Liver (tissue), 9 donors: ENCODE results near the gene SIRT2. TPM values are rescaled to one million over a fixed set of nuclear protein-coding genes. Genes with fewer than 3 reads are reported as not detected.

ENCODE experiments used
- DNase-seq: peaks from one replicate; pipeline ENCODE4 v3.0.0-alpha.2; 2017; ENCODE audit warnings: low spot score
- H3K27ac ChIP-seq, 2 donors: one replicate each; pipeline ENCODE4 v1.7.0; 2013; ENCODE audit warnings: inconsistent platforms in 2 of 2, low read length in 2 of 2, control low read depth in 1 of 2, low read depth in 1 of 2, mild to moderate bottlenecking in 1 of 2
- H3K27me3 ChIP-seq, 4 donors: one replicate each; pipeline versions ENCODE4 v1.6.1 to v1.7.0; 2013; ENCODE audit warnings: low read length in 3 of 4, inconsistent platforms in 1 of 4, mild to moderate bottlenecking in 1 of 4, moderate library complexity in 1 of 4; ENCODE audit not compliant: control insufficient read depth in 4 of 4, insufficient read depth in 4 of 4
- H3K36me3 ChIP-seq, 4 donors: one replicate each; pipeline versions ENCODE4 v1.6.1 to v1.7.0; 2013; ENCODE audit warnings: low read length in 3 of 4, mild to moderate bottlenecking in 3 of 4, low read depth in 1 of 4, moderate library complexity in 1 of 4; ENCODE audit not compliant: control insufficient read depth in 4 of 4, insufficient read depth in 3 of 4
- H3K4me1 ChIP-seq, 4 donors: one replicate each; pipeline versions ENCODE4 v1.6.1 to v1.7.0; 2013; ENCODE audit warnings: low read length in 3 of 4, mild to moderate bottlenecking in 3 of 4, moderate library complexity in 1 of 4; ENCODE audit not compliant: control insufficient read depth in 4 of 4, insufficient read depth in 4 of 4
- H3K4me3 ChIP-seq, 3 donors: one replicate each; pipeline versions ENCODE4 v1.6.1 to v1.7.0; 2013; ENCODE audit warnings: low read length in 3 of 3, control low read depth in 1 of 3, low read depth in 1 of 3, mild to moderate bottlenecking in 1 of 3
- H3K9ac ChIP-seq, 2 donors: one replicate each; pipeline ENCODE4 v1.7.0; 2013; ENCODE audit warnings: low read length in 2 of 2, mild to moderate bottlenecking in 2 of 2, moderate library complexity in 2 of 2, control low read depth in 1 of 2, low read depth in 1 of 2
- H3K9me3 ChIP-seq, 4 donors: one replicate each; pipeline versions ENCODE4 v1.6.1 to v1.7.0; 2013; ENCODE audit warnings: low read length in 3 of 4; ENCODE audit not compliant: control insufficient read depth in 4 of 4
- ATF3 ChIP-seq: IDR thresholded peaks from 2 replicates; pipeline ENCODE4 v1.6.1; 2016; ENCODE audit warnings: antibody characterized with exemption
- CTCF ChIP-seq: fragments of 150-350 bp; IDR thresholded peaks from 2 replicates; pipeline ENCODE4 v1.5.1; 2017; ENCODE audit warnings: improper control_type of control experiment, low read depth, low read length; ENCODE audit not compliant: missing input control
- EGR1 ChIP-seq, 2 donors: IDR thresholded peaks; 2 replicates each; pipeline ENCODE4 v1.6.1; 2016 to 2018; ENCODE audit warnings: antibody characterized with exemption in 2 of 2, low read depth in 2 of 2
- FOXA1 ChIP-seq: IDR thresholded peaks from 2 replicates; pipeline ENCODE4 v1.6.1; 2016; ENCODE audit warnings: antibody characterized with exemption
- FOXA2 ChIP-seq: IDR thresholded peaks from 2 replicates; pipeline ENCODE4 v1.6.1; 2016; ENCODE audit warnings: antibody characterized with exemption
- GABPA ChIP-seq, 2 donors: IDR thresholded peaks in 1 of 2; conservative IDR thresholded peaks in 1 of 2; 2 replicates each; pipeline ENCODE4 v1.6.1; 2016; ENCODE audit warnings: antibody characterized with exemption in 2 of 2, mild to moderate bottlenecking in 1 of 2, moderate library complexity in 1 of 2
- HNF4A ChIP-seq, 2 donors: conservative IDR thresholded peaks; 2 replicates each; pipeline ENCODE4 v1.6.1; 2016; ENCODE audit warnings: antibody characterized with exemption in 2 of 2, mild to moderate bottlenecking in 2 of 2
- JUND ChIP-seq, 2 donors: IDR thresholded peaks; 2 replicates each; pipeline ENCODE4 v1.6.1; 2016; ENCODE audit warnings: antibody characterized with exemption in 2 of 2
- MAX ChIP-seq: IDR thresholded peaks from 2 replicates; pipeline ENCODE4 v1.6.1; 2016; ENCODE audit warnings: antibody characterized with exemption
- NR2F2 ChIP-seq: IDR thresholded peaks from 2 replicates; pipeline ENCODE4 v1.6.1; 2016; ENCODE audit warnings: antibody characterized with exemption
- RAD21 ChIP-seq, 2 donors: IDR thresholded peaks; 2 replicates each; pipeline ENCODE4 v1.6.1; 2016; ENCODE audit warnings: antibody characterized with exemption in 2 of 2, mild to moderate bottlenecking in 2 of 2
- REST ChIP-seq: IDR thresholded peaks from 2 replicates; pipeline ENCODE4 v1.6.1; 2016; ENCODE audit warnings: antibody characterized with exemption, mild to moderate bottlenecking
- RXRA ChIP-seq, 2 donors: IDR thresholded peaks; 2 replicates each; pipeline ENCODE4 v1.6.1; 2017 to 2018; ENCODE audit warnings: antibody characterized with exemption in 2 of 2, mild to moderate bottlenecking in 1 of 2
- SP1 ChIP-seq: IDR thresholded peaks from 2 replicates; pipeline ENCODE4 v1.6.1; 2018; ENCODE audit warnings: antibody characterized with exemption, mild to moderate bottlenecking
- TAF1 ChIP-seq: conservative IDR thresholded peaks from 2 replicates; pipeline ENCODE4 v1.6.1; 2016; ENCODE audit warnings: antibody characterized with exemption, mild to moderate bottlenecking
- YY1 ChIP-seq: IDR thresholded peaks from 2 replicates; pipeline ENCODE4 v1.6.1; 2016; ENCODE audit warnings: antibody characterized with exemption, mild to moderate bottlenecking
- ZBTB33 ChIP-seq: IDR thresholded peaks from 2 replicates; pipeline ENCODE4 v1.6.1; 2016; ENCODE audit warnings: antibody characterized with exemption
- WGBS: extraction: QIAGEN DNeasy Blood & Tissue Kit; methylation state at CpG from one replicate; pipeline ENCODE4 v1.1.7; 2013; 5-methylcytosine and 5-hydroxymethylcytosine counted together
- polyA plus RNA-seq, 2 donors: library from polyadenylated mRNA; stranded (reverse) in 1 of 2; unstranded in 1 of 2; fragments of 200-250 nt in 1 of 2; fragments of >200 nt in 1 of 2; fragmentation: Nextera tagmentation in 1 of 2; extraction: Ambion mirVana in 1 of 2; gene quantifications; one replicate each; pipeline versions ENCODE4 v1.2.1 to v1.2.3, GENCODE V29; 2013 to 2015
- total RNA-seq, 2 donors: library from RNA; depleted of rRNA; stranded (reverse); fragments of >200 nt; gene quantifications; one replicate each; pipeline ENCODE4 v1.2.3, GENCODE V29; 2014
- donor health status: healthy.
- donor health status: healthy.
- donor health status: healthy.
- donor health status: healthy.
- donor health status: healthy.

The SIRT2 gene
- total and polyA plus RNA-seq, 4 donors, result 21.8 to 42.2 (median 26.9) TPM

- H3K4me1 ChIP-seq, result no peaks in the 10 kb centered on the region
- H3K36me3 ChIP-seq, result peaks cover 0 to 15% (median 2%) of the 10 kb centered on the region in 4 donors
- no peak overlapping the region for H3K27ac ChIP-seq
- no peak for DNase-seq
- H3K27me3 ChIP-seq, result no peaks in the 10 kb centered on the region
- TF ChIP-seq FOXA1 (no peak), RAD21 (IDR thresholded peaks at IDR 0.05) (peak in 1 of 2 donors; percentile 25)
- H3K4me3 ChIP-seq, result no peak overlapping the region
- 78% methylated on average over 13 of the region's 13 CpGs for WGBS
- no peak overlapping the region for H3K9ac ChIP-seq
- no peaks in the 10 kb centered on the region for H3K9me3 ChIP-seq
Measured at GRCh38 chr19:38917921-38918491, 18.6 kb upstream of the SIRT2 start.

- TF ChIP-seq HNF4A (conservative IDR thresholded peaks at IDR 0.05) (no peak), JUND (IDR thresholded peaks at IDR 0.05) (no peak), ZBTB33 (no peak), GABPA (IDR thresholded peaks at IDR 0.05 in 1 of 2, conservative IDR thresholded peaks at IDR 0.05 in 1 of 2) (no peak), SP1 (no peak), FOXA2 (no peak), REST (no peak), RXRA (IDR thresholded peaks at IDR 0.05) (no peak), NR2F2 (no peak), TAF1 (no peak), CTCF (no peak), RAD21 (IDR thresholded peaks at IDR 0.05) (no peak), FOXA1 (no peak), ATF3 (no peak), YY1 (no peak), EGR1 (IDR thresholded peaks at IDR 0.05; ENCODE audit: low read depth in 2 of 2) (no peak), MAX (no peak)
- no peak for DNase-seq
- Histone ChIP-seq H3K4me3 (no peak overlapping the region), H3K27ac (no peak overlapping the region), H3K9me3 (no peaks in the 10 kb centered on the region), H3K27me3 (no peaks in the 10 kb centered on the region), H3K36me3 (peaks cover 0 to 14% (median 2%) of the 10 kb centered on the region in 4 donors), H3K9ac (no peak overlapping the region), H3K4me1 (no peaks in the 10 kb centered on the region)
- 84% methylated on average over 9 of the region's 9 CpGs for WGBS
Measured at GRCh38 chr19:38917516-38917915, 18.1 kb upstream of the SIRT2 start.
